Karpas-422 (cell line): Measurements from ENCODE around the gene KRTAP2-4. TPM values are rescaled to one million over a fixed set of nuclear protein-coding genes. Genes with fewer than 3 reads are reported as not detected.
"Not testable (repeated sequence)": the region's sequence is repeated elsewhere in the genome, so short reads cannot be mapped to it uniquely, and the experiment has no call there.

Experiments used
- DNase-seq: peaks from one replicate; pipeline ENCODE4 v3.0.0-alpha.2; 2015
- H2AFZ ChIP-seq: fragments of 200-600 bp; sonication (generic); 2 replicates; pipeline ENCODE4 v1.6.1; 2014; ENCODE audit warnings: antibody characterized with exemption, low read length, mixed read lengths
- H3K27ac ChIP-seq: fragments of 200-600 bp; sonication (generic); 2 replicates; pipeline ENCODE4 v1.5.1; 2014; ENCODE audit warnings: mild to moderate bottlenecking, low read length, moderate library complexity
- H3K27me3 ChIP-seq: fragments of 200-600 bp; sonication (generic); 2 replicates; pipeline ENCODE4 v1.6.1; 2014; ENCODE audit warnings: low read length, mixed read lengths
- H3K36me3 ChIP-seq: fragments of 200-600 bp; sonication (generic); 2 replicates; pipeline ENCODE4 v1.6.1; 2014; ENCODE audit warnings: low read length, mixed read lengths; ENCODE audit not compliant: insufficient read depth
- H3K4me1 ChIP-seq: fragments of 200-600 bp; sonication (generic); 2 replicates; pipeline ENCODE4 v1.6.1; 2014; ENCODE audit warnings: mild to moderate bottlenecking, low read length, mixed read lengths
- H3K4me2 ChIP-seq: fragments of 200-600 bp; sonication (generic); 2 replicates; pipeline ENCODE4 v1.6.1; 2014; ENCODE audit warnings: low read length, low read depth, mild to moderate bottlenecking; ENCODE audit not compliant: poor library complexity, severe bottlenecking
- H3K4me3 ChIP-seq: fragments of 200-600 bp; sonication (generic); 2 replicates; pipeline ENCODE4 v1.5.1; 2014; ENCODE audit warnings: mild to moderate bottlenecking, antibody characterized with exemption, low read length, mixed read lengths
- H3K79me2 ChIP-seq: fragments of 200-600 bp; sonication (generic); 2 replicates; pipeline ENCODE4 v1.6.1; 2014; ENCODE audit warnings: mild to moderate bottlenecking, low read length, mixed read lengths
- H3K9ac ChIP-seq: fragments of 200-600 bp; sonication (generic); 2 replicates; pipeline ENCODE4 v1.6.0; 2014; ENCODE audit warnings: low read length
- H3K9me2 ChIP-seq: fragments of 200-600 bp; sonication (generic), shearing (Covaris generic); replicated peaks from 2 replicates; pipeline ENCODE4 v1.6.0; 2014; ENCODE audit warnings: mild to moderate bottlenecking, low read length, moderate library complexity; ENCODE audit not compliant: insufficient read depth
- H3K9me3 ChIP-seq: fragments of 300-700, 200-600 bp; sonication (generic); 2 replicates; pipeline ENCODE4 v1.6.1; 2014; ENCODE audit warnings: low read length, mixed read lengths
- H4K20me1 ChIP-seq: fragments of 200-600 bp; sonication (generic); 2 replicates; pipeline ENCODE4 v1.6.1; 2014; ENCODE audit warnings: mild to moderate bottlenecking, antibody characterized with exemption, low read length, low read depth; ENCODE audit not compliant: insufficient read depth
- total RNA-seq: library from RNA; depleted of rRNA; stranded (reverse); fragments of >200 nt; shearing (Covaris generic); gene quantifications from 2 replicates; pipeline ENCODE4 v1.2.3, GENCODE V29; 2014; ENCODE audit warnings: low replicate concordance

KRTAP2-4 gene
- total RNA-seq, 1 experiment from 2014 or later, result not detected

- H4K20me1 ChIP-seq, H3K4me2 ChIP-seq, H2AFZ ChIP-seq, H3K9me3 ChIP-seq, H3K9me2 ChIP-seq, H3K27me3 ChIP-seq, H3K9ac ChIP-seq, H3K79me2 ChIP-seq, H3K4me1 ChIP-seq, H3K4me3 ChIP-seq, H3K27ac ChIP-seq, H3K36me3 ChIP-seq: not testable (repeated sequence)
- peak; percentile 5 for DNase-seq
Observed at GRCh38 chr17:41034346-41034935, 31.2 kb downstream of the KRTAP2-4 start, which contains the start of gene KRTAP1-3. Gene KRTAP1-3 (minus strand): TSS chr17:41034874. CDS start chr17:41034821, 53 bp downstream.

DNA sequence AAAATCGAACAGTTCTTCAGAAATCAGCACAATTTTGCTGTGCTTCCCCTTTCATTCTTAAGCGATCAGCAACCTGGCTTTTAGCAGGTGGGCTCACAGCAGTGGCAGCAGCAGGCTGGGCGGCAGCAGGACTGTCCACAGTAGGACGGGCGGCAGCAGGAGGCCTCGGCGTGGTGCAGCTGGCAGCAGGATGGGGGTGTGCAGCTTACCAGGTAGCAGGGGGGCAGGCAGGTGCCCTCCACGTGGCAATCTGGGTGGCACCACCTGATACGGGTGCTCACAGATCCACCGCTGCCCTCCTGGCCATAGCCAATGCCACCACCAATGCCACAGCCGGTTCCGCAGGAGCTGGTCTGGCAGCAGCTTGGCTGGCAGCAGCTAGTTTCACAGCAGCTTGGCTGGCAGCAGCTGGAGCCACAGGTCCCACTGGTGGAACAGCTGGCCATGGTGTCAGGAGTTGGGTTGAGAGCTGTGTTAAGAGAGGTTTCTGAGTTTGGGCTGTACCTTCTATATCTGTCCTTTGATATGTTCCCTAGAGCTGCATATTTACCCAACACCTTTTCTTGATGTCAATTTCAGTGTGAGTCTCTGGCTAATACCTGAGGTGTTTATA lies 35.9 kb downstream of the KRTAP2-4 start, which contains the start of gene KRTAP1-4:
Gene KRTAP1-4, minus strand, starts transcription at position 563 of the 613 bp plus-strand sequence. Its CDS starts 117 bp downstream, at position 446.
- Histone ChIP-seq H2AFZ (no peak within 1 kb of the TSS), H3K4me1 (no peaks in the 10 kb centered on the region), H3K79me2 (no peaks in the 10 kb centered on the region), H3K27ac (no peak within 1 kb of the TSS), H3K9me2 (no peaks in the 10 kb centered on the region), H3K9ac (no peak within 1 kb of the TSS), H3K27me3 (no peaks in the 10 kb centered on the region), H3K4me2 (no peak within 1 kb of the TSS), H3K9me3 (no peaks in the 10 kb centered on the region), H3K36me3 (no peaks in the 10 kb centered on the region), H3K4me3 (no peak within 1 kb of the TSS), H4K20me1 (no peaks in the 10 kb centered on the region)
- DNase-seq, result no peak

DNA sequence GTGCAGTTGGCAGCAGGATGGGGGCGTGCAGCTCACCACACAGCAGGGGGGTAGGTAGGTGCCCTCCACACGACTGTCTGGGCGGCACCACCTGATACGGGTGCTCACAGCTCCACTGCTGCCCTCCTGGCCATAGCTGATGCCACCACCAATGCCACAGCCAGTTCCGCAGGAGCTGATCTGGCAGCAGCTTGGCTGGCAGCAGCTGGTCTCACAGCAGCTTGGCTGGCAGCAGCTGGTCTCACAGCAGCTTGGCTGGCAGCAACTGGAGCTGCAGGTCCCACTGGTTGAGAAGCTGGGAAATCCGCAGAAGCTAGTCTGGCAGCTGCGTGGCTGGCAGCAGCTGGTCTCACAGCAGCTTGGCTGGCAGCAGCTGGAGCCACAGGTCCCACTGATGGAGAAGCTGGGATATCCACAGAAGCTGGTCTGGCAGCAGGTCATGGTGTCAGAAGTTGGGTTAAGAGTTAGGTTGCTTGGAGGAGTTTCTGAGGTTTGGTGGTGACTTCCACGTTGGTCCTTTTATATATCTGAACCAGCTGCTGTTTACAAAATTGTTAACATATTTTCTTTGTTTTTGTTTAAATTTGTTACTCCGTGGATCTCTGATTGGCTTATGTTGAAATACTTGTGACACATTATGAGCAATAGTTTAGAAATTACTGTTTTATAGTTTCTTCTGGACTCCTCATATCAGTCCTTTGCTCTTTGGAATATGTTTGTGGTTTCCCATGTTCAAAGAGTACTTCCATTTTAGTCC lies 38.8 kb downstream of the KRTAP2-4 start, which contains the start of gene KRTAP1-5:
Gene KRTAP1-5, minus strand, starts transcription at position 494 of the 757 bp plus-strand sequence. Its CDS starts 53 bp downstream, at position 441.
- Histone ChIP-seq H3K4me1 (no peaks in the 10 kb centered on the region), H3K9me3 (no peaks in the 10 kb centered on the region), H3K27ac (no peak within 1 kb of the TSS), H3K27me3 (no peaks in the 10 kb centered on the region), H3K9ac (no peak within 1 kb of the TSS), H3K79me2 (no peaks in the 10 kb centered on the region), H3K36me3 (no peaks in the 10 kb centered on the region), H3K4me2 (no peak within 1 kb of the TSS), H3K4me3 (no peak within 1 kb of the TSS), H2AFZ (no peak within 1 kb of the TSS), H4K20me1 (no peaks in the 10 kb centered on the region), H3K9me2 (no peaks in the 10 kb centered on the region)
- DNase-seq, result no peak

DNA sequence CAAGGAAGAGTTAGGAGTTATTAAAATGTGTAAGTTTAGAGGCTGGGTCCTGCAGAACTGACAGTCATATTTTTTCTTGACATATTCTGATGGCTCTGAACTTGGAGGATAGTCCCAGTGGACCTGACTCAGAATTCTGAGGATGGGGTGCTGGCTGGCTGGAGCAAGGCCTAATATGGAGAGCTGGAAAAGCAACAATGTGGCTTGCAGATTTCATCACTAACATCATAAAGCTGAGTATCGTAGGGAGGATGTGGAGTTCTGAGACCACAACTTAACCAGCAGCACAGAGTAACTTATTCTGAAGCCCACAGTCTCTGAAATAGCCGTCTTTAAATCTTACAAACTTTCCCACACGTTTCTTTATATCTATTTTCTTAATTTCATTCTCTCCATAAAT lies 41.0 kb downstream of the KRTAP2-4 start:
- no peaks in the 10 kb centered on the region for H3K9me3 ChIP-seq

GRCh38 chr17:41020336-41020735 lies 45.3 kb downstream of the KRTAP2-4 start:
- Histone ChIP-seq H3K4me3 (no peak overlapping the region), H4K20me1 (no peaks in the 10 kb centered on the region), H3K9me2 (no peaks in the 10 kb centered on the region), H2AFZ (no peak overlapping the region), H3K9ac (no peak overlapping the region), H3K79me2 (no peaks in the 10 kb centered on the region), H3K4me1 (no peaks in the 10 kb centered on the region), H3K27me3 (no peaks in the 10 kb centered on the region), H3K9me3 (no peaks in the 10 kb centered on the region), H3K4me2 (no peak overlapping the region), H3K36me3 (no peaks in the 10 kb centered on the region), H3K27ac (no peak overlapping the region)
- DNase-seq, result no peak

More for the DNA sequence above, 41.0 kb downstream of the KRTAP2-4 start:
- Histone ChIP-seq H3K4me1 (no peaks in the 10 kb centered on the region), H3K36me3 (no peaks in the 10 kb centered on the region), H3K9ac (no peak overlapping the region), H3K79me2 (no peaks in the 10 kb centered on the region), H3K27ac (no peak overlapping the region), H3K9me2 (no peaks in the 10 kb centered on the region), H4K20me1 (no peaks in the 10 kb centered on the region), H3K4me3 (no peak overlapping the region), H3K27me3 (no peaks in the 10 kb centered on the region), H2AFZ (no peak overlapping the region), H3K4me2 (no peak overlapping the region)
- no peak for DNase-seq

GRCh38 chr17:41019415-41019814 lies 46.3 kb downstream of the KRTAP2-4 start:
- no peaks in the 10 kb centered on the region for H3K9me3 ChIP-seq
- H3K4me1 ChIP-seq, result no peaks in the 10 kb centered on the region
- H3K79me2 ChIP-seq, result no peaks in the 10 kb centered on the region
- no peaks in the 10 kb centered on the region for H3K36me3 ChIP-seq
- H3K27me3 ChIP-seq, result no peaks in the 10 kb centered on the region
- peak; percentile 11 for DNase-seq
- H3K27ac ChIP-seq, result no peak overlapping the region
- H3K9me2 ChIP-seq, result no peaks in the 10 kb centered on the region
- H3K4me3 ChIP-seq, result no peak overlapping the region
- no peaks in the 10 kb centered on the region for H4K20me1 ChIP-seq
- no peak overlapping the region for H3K4me2 ChIP-seq
- H3K9ac ChIP-seq, result no peak overlapping the region
- no peak overlapping the region for H2AFZ ChIP-seq

DNA sequence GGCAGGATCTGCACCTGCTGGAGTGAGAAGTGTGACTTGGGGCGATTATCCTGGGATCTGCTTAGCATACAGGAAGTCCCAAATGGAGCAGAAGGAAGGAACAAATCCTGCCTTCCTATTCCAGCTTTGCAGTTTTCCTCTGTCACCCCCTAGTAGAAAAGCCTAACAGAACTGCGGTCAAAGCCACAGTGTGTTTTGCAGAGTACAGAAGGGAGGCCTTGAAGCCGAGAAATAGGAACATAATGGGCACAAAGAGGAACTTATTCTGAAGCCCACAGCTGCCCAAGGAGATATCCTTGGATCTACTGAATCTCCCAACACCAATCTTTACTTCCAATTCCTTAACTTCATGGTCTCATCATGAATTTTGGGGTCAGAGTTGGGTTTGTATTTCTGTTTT lies 47.1 kb downstream of the KRTAP2-4 start:
- Histone ChIP-seq H3K4me3 (no peak overlapping the region), H3K4me1 (no peaks in the 10 kb centered on the region), H3K27ac (no peak overlapping the region), H3K9ac (no peak overlapping the region), H3K9me3 (no peaks in the 10 kb centered on the region), H3K9me2 (no peaks in the 10 kb centered on the region), H3K36me3 (no peaks in the 10 kb centered on the region), H3K27me3 (no peaks in the 10 kb centered on the region), H3K4me2 (no peak overlapping the region), H3K79me2 (no peaks in the 10 kb centered on the region), H2AFZ (no peak overlapping the region), H4K20me1 (no peaks in the 10 kb centered on the region)
- peak; percentile 37 for DNase-seq

GRCh38 chr17:41016578-41017215 lies 49.0 kb downstream of the KRTAP2-4 start:
- H3K4me1 ChIP-seq, result no peaks in the 10 kb centered on the region
- no peak overlapping the region for H3K4me3 ChIP-seq
- no peak overlapping the region for H3K4me2 ChIP-seq
- DNase-seq, result no peak
- H3K9me2 ChIP-seq, result no peaks in the 10 kb centered on the region
- H3K27ac ChIP-seq, result no peak overlapping the region
- no peaks in the 10 kb centered on the region for H3K27me3 ChIP-seq
- no peak overlapping the region for H2AFZ ChIP-seq
- H3K9ac ChIP-seq, result no peak overlapping the region
- H3K9me3 ChIP-seq, result no peaks in the 10 kb centered on the region
- H3K36me3 ChIP-seq, result no peaks in the 10 kb centered on the region
- no peaks in the 10 kb centered on the region for H4K20me1 ChIP-seq
- H3K79me2 ChIP-seq, result no peaks in the 10 kb centered on the region
